SK-N-MC (cell line): ENCODE results near the gene MED31.
"Not testable (repeated sequence)": the region's sequence is repeated elsewhere in the genome, so short reads cannot be mapped to it uniquely, and the experiment has no call there.

Experiments
- DNase-seq: peaks from one replicate; pipeline ENCODE4 v3.0.0-alpha.2; 2011; ENCODE audit warnings: low read depth, low spot score
- H3K27ac ChIP-seq: fragments of 200-600 bp; sonication (generic); 2 replicates; pipeline ENCODE4 v1.5.1; 2016; ENCODE audit warnings: mixed run types
- H3K36me3 ChIP-seq: fragments of 200-600 bp; sonication (generic); 2 replicates; pipeline ENCODE4 v1.6.1; 2017; ENCODE audit warnings: antibody characterized with exemption, low read length, mixed read lengths; ENCODE audit not compliant: insufficient read depth
- H3K4me3 ChIP-seq: fragments of 200-600 bp; sonication (generic); 2 replicates; pipeline ENCODE4 v1.5.1; 2016
- H3K9ac ChIP-seq: fragments of 200-600 bp; sonication (generic); 2 replicates; pipeline ENCODE4 v1.8.0; 2017; ENCODE audit warnings: mixed run types, mixed read lengths; ENCODE audit not compliant: insufficient read length
- H3K9me3 ChIP-seq: fragments of 200-600 bp; sonication (generic); 2 replicates; pipeline ENCODE4 v1.6.1; 2017; ENCODE audit warnings: low read depth, mild to moderate bottlenecking, antibody characterized with exemption, low read length, moderate library complexity, mixed read lengths
- EZH2 ChIP-seq: fragments of 200-600 bp; sonication (generic); IDR thresholded peaks from one replicate; pipeline ENCODE4 v1.6.1; 2017; ENCODE audit warnings: antibody characterized with exemption
- FOXP2 ChIP-seq: optimal IDR thresholded peaks from 2 replicates; pipeline ENCODE3; 2011; ENCODE audit warnings: mild to moderate bottlenecking, moderate library complexity; ENCODE audit not compliant: insufficient read depth; ENCODE audit errors: extremely low read length, control extremely low read depth
- POLR2AphosphoS5 ChIP-seq: IDR thresholded peaks from 2 replicates; pipeline ENCODE4 v1.6.1; 2012; ENCODE audit warnings: mild to moderate bottlenecking, low read depth, low read length, borderline replicate concordance

MED31 gene

GRCh38 chr17:6651354-6651918 lies at the start of gene MED31, which contains the start of gene C17orf100:
TSS of gene MED31 (minus strand) at chr17:6651605. CDS start at chr17:6651528, 77 bp downstream.
TSS of gene C17orf100 (plus strand) at chr17:6651762. CDS start at chr17:6651914, 152 bp downstream.
- peak within 1 kb of the TSS; percentile 96 for H3K27ac ChIP-seq
- peak within 1 kb of the TSS; percentile 95 for H3K9ac ChIP-seq
- H3K4me3 ChIP-seq = peak within 1 kb of the TSS; percentile 92
- TF ChIP-seq FOXP2 (no peak), POLR2AphosphoS5 (peak; percentile 82)
- no peak for DNase-seq
- peaks cover 32% of the 10 kb centered on the region for H3K36me3 ChIP-seq
- H3K9me3 ChIP-seq = no peaks in the 10 kb centered on the region

- no peak for DNase-seq
- TF ChIP-seq EZH2 (no peak), FOXP2 (no peak), POLR2AphosphoS5 (no peak)
- Histone ChIP-seq H3K36me3 (no peaks in the 10 kb centered on the region), H3K9me3 (no peaks in the 10 kb centered on the region), H3K4me3 (no peak overlapping the region), H3K27ac (no peak overlapping the region), H3K9ac (no peak overlapping the region)
Observed at GRCh38 chr17:6700948-6701307, 49.5 kb upstream of the MED31 start.

- H3K4me3 ChIP-seq = no peak overlapping the region
- H3K9ac ChIP-seq = no peak overlapping the region
- H3K27ac ChIP-seq = no peak overlapping the region
- no peaks in the 10 kb centered on the region for H3K36me3 ChIP-seq
- TF ChIP-seq POLR2AphosphoS5 (no peak), FOXP2 (no peak), EZH2 (no peak)
- no peaks in the 10 kb centered on the region for H3K9me3 ChIP-seq
- DNase-seq = no peak
Observed at GRCh38 chr17:6699997-6700947, 48.9 kb upstream of the MED31 start.

GRCh38 chr17:6698004-6698403 lies 46.6 kb upstream of the MED31 start:
- no peak for DNase-seq
- H3K4me3 ChIP-seq = no peak overlapping the region
- no peaks in the 10 kb centered on the region for H3K9me3 ChIP-seq
- no peaks in the 10 kb centered on the region for H3K36me3 ChIP-seq
- no peak for TF ChIP-seq POLR2AphosphoS5
- TF ChIP-seq FOXP2 = no peak
- TF ChIP-seq EZH2 = no peak
- no peak overlapping the region for H3K27ac ChIP-seq
- no peak overlapping the region for H3K9ac ChIP-seq

GRCh38 chr17:6696906-6697305 lies 45.5 kb upstream of the MED31 start:
- TF ChIP-seq FOXP2 (no peak), POLR2AphosphoS5 (no peak), EZH2 (no peak)
- Histone ChIP-seq H3K4me3 (no peak overlapping the region), H3K36me3 (no peaks in the 10 kb centered on the region), H3K9me3 (no peaks in the 10 kb centered on the region), H3K27ac (no peak overlapping the region), H3K9ac (no peak overlapping the region)
- no peak for DNase-seq

- Histone ChIP-seq H3K4me3 (no peak overlapping the region), H3K27ac (no peak overlapping the region), H3K9me3 (no peaks in the 10 kb centered on the region), H3K36me3 (no peaks in the 10 kb centered on the region), H3K9ac (no peak overlapping the region)
- TF ChIP-seq POLR2AphosphoS5 (no peak), EZH2 (no peak), FOXP2 (no peak)
- no peak for DNase-seq
Observed at GRCh38 chr17:6695565-6695964, 44.2 kb upstream of the MED31 start.

GRCh38 chr17:6695051-6695450 lies 43.6 kb upstream of the MED31 start:
- H3K9ac ChIP-seq = no peak overlapping the region
- no peak overlapping the region for H3K27ac ChIP-seq
- H3K9me3 ChIP-seq = no peaks in the 10 kb centered on the region
- no peak for DNase-seq
- H3K36me3 ChIP-seq = no peaks in the 10 kb centered on the region
- TF ChIP-seq EZH2 (no peak), FOXP2 (no peak), POLR2AphosphoS5 (no peak)
- no peak overlapping the region for H3K4me3 ChIP-seq

GRCh38 chr17:6691958-6692357 lies 40.6 kb upstream of the MED31 start:
- H3K27ac ChIP-seq, H3K4me3 ChIP-seq, H3K9ac ChIP-seq, H3K36me3 ChIP-seq, H3K9me3 ChIP-seq, DNase-seq: not testable (repeated sequence)
